Liver (tissue), 9 donors: ENCODE results near the gene SLC12A1. TPM values are rescaled to one million over a fixed set of nuclear protein-coding genes. Genes with fewer than 3 reads are reported as not detected.

ENCODE experiments used
- DNase-seq: peaks from one replicate; pipeline ENCODE4 v3.0.0-alpha.2; 2017; ENCODE audit warnings: low spot score
- H3K27ac ChIP-seq, 2 donors: one replicate each; pipeline ENCODE4 v1.7.0; 2013; ENCODE audit warnings: inconsistent platforms in 2 of 2, low read length in 2 of 2, control low read depth in 1 of 2, low read depth in 1 of 2, mild to moderate bottlenecking in 1 of 2
- H3K27me3 ChIP-seq, 4 donors: one replicate each; pipeline versions ENCODE4 v1.6.1 to v1.7.0; 2013; ENCODE audit warnings: low read length in 3 of 4, inconsistent platforms in 1 of 4, mild to moderate bottlenecking in 1 of 4, moderate library complexity in 1 of 4; ENCODE audit not compliant: control insufficient read depth in 4 of 4, insufficient read depth in 4 of 4
- H3K36me3 ChIP-seq, 4 donors: one replicate each; pipeline versions ENCODE4 v1.6.1 to v1.7.0; 2013; ENCODE audit warnings: low read length in 3 of 4, mild to moderate bottlenecking in 3 of 4, low read depth in 1 of 4, moderate library complexity in 1 of 4; ENCODE audit not compliant: control insufficient read depth in 4 of 4, insufficient read depth in 3 of 4
- H3K4me1 ChIP-seq, 4 donors: one replicate each; pipeline versions ENCODE4 v1.6.1 to v1.7.0; 2013; ENCODE audit warnings: low read length in 3 of 4, mild to moderate bottlenecking in 3 of 4, moderate library complexity in 1 of 4; ENCODE audit not compliant: control insufficient read depth in 4 of 4, insufficient read depth in 4 of 4
- H3K4me3 ChIP-seq, 3 donors: one replicate each; pipeline versions ENCODE4 v1.6.1 to v1.7.0; 2013; ENCODE audit warnings: low read length in 3 of 3, control low read depth in 1 of 3, low read depth in 1 of 3, mild to moderate bottlenecking in 1 of 3
- H3K9ac ChIP-seq, 2 donors: one replicate each; pipeline ENCODE4 v1.7.0; 2013; ENCODE audit warnings: low read length in 2 of 2, mild to moderate bottlenecking in 2 of 2, moderate library complexity in 2 of 2, control low read depth in 1 of 2, low read depth in 1 of 2
- H3K9me3 ChIP-seq, 4 donors: one replicate each; pipeline versions ENCODE4 v1.6.1 to v1.7.0; 2013; ENCODE audit warnings: low read length in 3 of 4; ENCODE audit not compliant: control insufficient read depth in 4 of 4
- ATF3 ChIP-seq: IDR thresholded peaks from 2 replicates; pipeline ENCODE4 v1.6.1; 2016; ENCODE audit warnings: antibody characterized with exemption
- EGR1 ChIP-seq, 2 donors: IDR thresholded peaks; 2 replicates each; pipeline ENCODE4 v1.6.1; 2016 to 2018; ENCODE audit warnings: antibody characterized with exemption in 2 of 2, low read depth in 2 of 2
- FOXA1 ChIP-seq: IDR thresholded peaks from 2 replicates; pipeline ENCODE4 v1.6.1; 2016; ENCODE audit warnings: antibody characterized with exemption
- FOXA2 ChIP-seq: IDR thresholded peaks from 2 replicates; pipeline ENCODE4 v1.6.1; 2016; ENCODE audit warnings: antibody characterized with exemption
- GABPA ChIP-seq, 2 donors: IDR thresholded peaks in 1 of 2; conservative IDR thresholded peaks in 1 of 2; 2 replicates each; pipeline ENCODE4 v1.6.1; 2016; ENCODE audit warnings: antibody characterized with exemption in 2 of 2, mild to moderate bottlenecking in 1 of 2, moderate library complexity in 1 of 2
- HNF4A ChIP-seq, 2 donors: conservative IDR thresholded peaks; 2 replicates each; pipeline ENCODE4 v1.6.1; 2016; ENCODE audit warnings: antibody characterized with exemption in 2 of 2, mild to moderate bottlenecking in 2 of 2
- HNF4G ChIP-seq: IDR thresholded peaks from 2 replicates; pipeline ENCODE4 v1.6.1; 2016; ENCODE audit warnings: antibody characterized with exemption
- JUND ChIP-seq, 2 donors: IDR thresholded peaks; 2 replicates each; pipeline ENCODE4 v1.6.1; 2016; ENCODE audit warnings: antibody characterized with exemption in 2 of 2
- MAX ChIP-seq: IDR thresholded peaks from 2 replicates; pipeline ENCODE4 v1.6.1; 2016; ENCODE audit warnings: antibody characterized with exemption
- NR2F2 ChIP-seq: IDR thresholded peaks from 2 replicates; pipeline ENCODE4 v1.6.1; 2016; ENCODE audit warnings: antibody characterized with exemption
- RAD21 ChIP-seq, 2 donors: IDR thresholded peaks; 2 replicates each; pipeline ENCODE4 v1.6.1; 2016; ENCODE audit warnings: antibody characterized with exemption in 2 of 2, mild to moderate bottlenecking in 2 of 2
- REST ChIP-seq: IDR thresholded peaks from 2 replicates; pipeline ENCODE4 v1.6.1; 2016; ENCODE audit warnings: antibody characterized with exemption, mild to moderate bottlenecking
- RXRA ChIP-seq, 2 donors: IDR thresholded peaks; 2 replicates each; pipeline ENCODE4 v1.6.1; 2017 to 2018; ENCODE audit warnings: antibody characterized with exemption in 2 of 2, mild to moderate bottlenecking in 1 of 2
- SP1 ChIP-seq: IDR thresholded peaks from 2 replicates; pipeline ENCODE4 v1.6.1; 2018; ENCODE audit warnings: antibody characterized with exemption, mild to moderate bottlenecking
- TAF1 ChIP-seq: conservative IDR thresholded peaks from 2 replicates; pipeline ENCODE4 v1.6.1; 2016; ENCODE audit warnings: antibody characterized with exemption, mild to moderate bottlenecking
- ZBTB33 ChIP-seq: IDR thresholded peaks from 2 replicates; pipeline ENCODE4 v1.6.1; 2016; ENCODE audit warnings: antibody characterized with exemption
- WGBS: extraction: QIAGEN DNeasy Blood & Tissue Kit; methylation state at CpG from one replicate; pipeline ENCODE4 v1.1.7; 2013; 5-methylcytosine and 5-hydroxymethylcytosine counted together
- polyA plus RNA-seq, 2 donors: library from polyadenylated mRNA; stranded (reverse) in 1 of 2; unstranded in 1 of 2; fragments of 200-250 nt in 1 of 2; fragments of >200 nt in 1 of 2; fragmentation: Nextera tagmentation in 1 of 2; extraction: Ambion mirVana in 1 of 2; gene quantifications; one replicate each; pipeline versions ENCODE4 v1.2.1 to v1.2.3, GENCODE V29; 2013 to 2015
- total RNA-seq, 2 donors: library from RNA; depleted of rRNA; stranded (reverse); fragments of >200 nt; gene quantifications; one replicate each; pipeline ENCODE4 v1.2.3, GENCODE V29; 2014
- donor health status: healthy.
- donor health status: healthy.
- donor health status: healthy.
- donor health status: healthy.
- donor health status: healthy.

The SLC12A1 gene
- total and polyA plus RNA-seq, 4 donors = 0.03 to 0.42 (median 0.09) TPM

- no peak for TF ChIP-seq REST
- no peak for TF ChIP-seq EGR1 (IDR thresholded peaks at IDR 0.05; ENCODE audit: low read depth in 2 of 2)
- no peak for TF ChIP-seq GABPA (IDR thresholded peaks at IDR 0.05 in 1 of 2, conservative IDR thresholded peaks at IDR 0.05 in 1 of 2)
- TF ChIP-seq SP1 = no peak
Measured at GRCh38 chr15:48266024-48266689, 60.1 kb downstream of the SLC12A1 start (continued).

GRCh38 chr15:48267766-48268165, 61.7 kb downstream of the SLC12A1 start:
- Histone ChIP-seq H3K27ac (no peak overlapping the region), H3K36me3 (no peaks in the 10 kb centered on the region), H3K9ac (no peak overlapping the region), H3K27me3 (peaks cover 0 to 7% (median 4%) of the 10 kb centered on the region in 4 donors), H3K9me3 (no peaks in the 10 kb centered on the region), H3K4me1 (no peaks in the 10 kb centered on the region), H3K4me3 (no peak overlapping the region)
- no peak for DNase-seq
- no peak for TF ChIP-seq FOXA2
- TF ChIP-seq ATF3 = no peak
- TF ChIP-seq MAX = no peak
- TF ChIP-seq EGR1 (IDR thresholded peaks at IDR 0.05; ENCODE audit: low read depth in 2 of 2) = no peak
- no peak for TF ChIP-seq REST
- TF ChIP-seq HNF4A (conservative IDR thresholded peaks at IDR 0.05) = no peak
- no peak for TF ChIP-seq JUND (IDR thresholded peaks at IDR 0.05)
- TF ChIP-seq TAF1 = no peak
- no peak for TF ChIP-seq RAD21 (IDR thresholded peaks at IDR 0.05)
- no peak for TF ChIP-seq ZBTB33
- TF ChIP-seq SP1 = no peak
- TF ChIP-seq RXRA (IDR thresholded peaks at IDR 0.05) = no peak
- no peak for TF ChIP-seq FOXA1
- TF ChIP-seq HNF4G = no peak
- TF ChIP-seq GABPA (IDR thresholded peaks at IDR 0.05 in 1 of 2, conservative IDR thresholded peaks at IDR 0.05 in 1 of 2) = no peak
- no peak for TF ChIP-seq NR2F2
- 71% methylated on average over 3 of the region's 3 CpGs for WGBS
